Right hindlimb (tissue), 1 donor: Measurements from ENCODE around the gene PTPA.
"Not testable (repeated sequence)": the region's sequence is repeated elsewhere in the genome, so short reads cannot be mapped to it uniquely, and the experiment has no call there.

Experiments used
- DNase-seq: peaks from one replicate; pipeline ENCODE4 v3.0.0-alpha.2; 2018

The PTPA gene

GRCh38 chr9:129178568-129179382 lies 67.6 kb downstream of the PTPA start:
- DNase-seq: no peak

GRCh38 chr9:129181246-129181645 lies 70.0 kb downstream of the PTPA start:
- no peak for DNase-seq

- no peak for DNase-seq
These were observed 70.9 kb downstream of the PTPA start for GRCh38 chr9:129182122-129182521.

GRCh38 chr9:129182625-129183494 lies 71.6 kb downstream of the PTPA start:
- DNase-seq: no peak

- no peak for DNase-seq
These were observed 72.4 kb downstream of the PTPA start for GRCh38 chr9:129183495-129184218.

GRCh38 chr9:129184219-129184524 lies 73.0 kb downstream of the PTPA start:
- DNase-seq: no peak

GRCh38 chr9:129184596-129185122 lies 73.4 kb downstream of the PTPA start:
- DNase-seq: no peak

GRCh38 chr9:129185402-129185801 lies 74.2 kb downstream of the PTPA start:
- DNase-seq: no peak

GRCh38 chr9:129185991-129186390 lies 74.8 kb downstream of the PTPA start:
- no peak for DNase-seq

- no peak for DNase-seq
These were observed 75.8 kb downstream of the PTPA start for GRCh38 chr9:129187042-129187441.

GRCh38 chr9:129189971-129190370 lies 78.8 kb downstream of the PTPA start:
- not testable (repeated sequence) for DNase-seq

GRCh38 chr9:129191234-129191633 lies 80.0 kb downstream of the PTPA start:
- DNase-seq: no peak

- no peak for DNase-seq
These were observed 82.4 kb downstream of the PTPA start for GRCh38 chr9:129193655-129194054.

GRCh38 chr9:129194221-129194620 lies 83.0 kb downstream of the PTPA start:
- no peak for DNase-seq

GRCh38 chr9:129195606-129196005 lies 84.4 kb downstream of the PTPA start:
- DNase-seq: no peak

- not testable (repeated sequence) for DNase-seq
These were observed 85.8 kb downstream of the PTPA start for GRCh38 chr9:129197045-129197444.

- DNase-seq: no peak
These were observed 86.7 kb downstream of the PTPA start for GRCh38 chr9:129197978-129198318.
